Measurements from ENCODE around the gene NABP2.

DNA sequence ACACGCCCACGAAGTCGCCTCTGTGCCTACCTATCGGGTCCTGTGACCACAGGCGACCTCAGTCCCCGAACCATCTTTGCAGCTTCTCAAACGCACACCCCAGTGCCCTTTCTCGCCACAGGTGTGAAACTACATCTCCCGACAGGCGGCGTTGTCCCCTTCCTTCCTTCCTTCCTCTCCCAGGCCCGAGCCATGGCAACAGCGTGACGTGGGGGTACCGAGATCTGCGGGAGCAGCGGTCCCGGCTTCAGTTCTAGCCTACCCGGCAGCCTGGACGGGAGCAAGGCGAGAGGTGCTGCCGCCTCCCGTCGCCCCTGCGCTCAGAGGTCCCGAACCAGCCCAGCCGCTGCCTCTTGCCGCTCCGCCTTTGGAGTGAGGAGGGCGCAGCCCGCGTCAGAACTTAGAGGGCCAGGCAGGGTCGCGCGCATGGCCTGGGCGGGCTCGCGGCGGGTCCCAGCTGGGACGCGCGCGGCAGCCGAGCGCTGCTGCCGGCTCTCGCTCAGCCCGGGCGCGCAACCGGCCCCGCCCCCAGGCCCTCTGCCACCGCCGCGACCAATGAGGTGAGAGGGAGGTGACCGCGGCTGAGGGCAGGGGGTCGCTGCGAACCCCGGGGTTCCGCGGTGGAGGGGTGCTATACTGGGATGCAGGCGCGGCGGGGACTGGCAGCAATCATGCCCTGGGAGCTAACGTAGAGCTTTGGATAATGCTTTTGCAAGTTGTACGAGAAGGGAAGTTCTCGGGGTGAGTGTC, 42.7 kb downstream of the NABP2 start, which contains the start of gene COQ10A:
- TF ChIP-seq CTCF (conservative IDR thresholded peaks at IDR 0.05 in 1 of 2, IDR thresholded peaks at IDR 0.05 in 1 of 2; ENCODE audit: low read depth in 1 of 2, low read length in 2 of 2) (peak; percentile 56 to 75), EZH2 (IDR thresholded peaks at IDR 0.05; ENCODE audit: low read length, missing control alignments) (no peak)
